ENCODE measurements around the gene HACD1.
"Not testable (repeated sequence)": the region's sequence is repeated elsewhere in the genome, so short reads cannot be mapped to it uniquely, and the experiment has no call there.

HACD1 gene

GRCh38 chr10:17605936-17606335 lies 11.2 kb downstream of the HACD1 start:
- H3K4me2 ChIP-seq = no peak overlapping the region
- no peak overlapping the region for H3K9ac ChIP-seq
- H2AFZ ChIP-seq (ENCODE audit: low read depth) = no peak overlapping the region
- H3K4me3 ChIP-seq (IDR thresholded peaks at IDR 0.05; ENCODE audit: insufficient read depth, low read depth, low read length) = no peak overlapping the region
- H3K79me2 ChIP-seq (ENCODE audit: insufficient read depth, low read depth) = no peaks in the 10 kb centered on the region
- H3K36me3 ChIP-seq (ENCODE audit: insufficient read depth) = no peaks in the 10 kb centered on the region
- no peak for TF ChIP-seq CTCF (conservative IDR thresholded peaks at IDR 0.05; ENCODE audit: low read depth, low read length)
- no peaks in the 10 kb centered on the region for H4K20me1 ChIP-seq (ENCODE audit: insufficient read depth)
- H3K4me1 ChIP-seq (ENCODE audit: low read depth, poor library complexity, severe bottlenecking) = no peaks in the 10 kb centered on the region
- H3K27ac ChIP-seq = no peak overlapping the region
- H3K27me3 ChIP-seq (ENCODE audit: insufficient read depth, low read depth) = no peaks in the 10 kb centered on the region

GRCh38 chr10:17599089-17599488 lies 18.1 kb downstream of the HACD1 start:
- Histone ChIP-seq H3K27me3 (ENCODE audit: insufficient read depth, low read depth) (no peaks in the 10 kb centered on the region), H2AFZ (ENCODE audit: low read depth) (no peak overlapping the region), H3K79me2 (ENCODE audit: insufficient read depth, low read depth) (no peaks in the 10 kb centered on the region), H3K36me3 (ENCODE audit: insufficient read depth) (no peaks in the 10 kb centered on the region), H4K20me1 (ENCODE audit: insufficient read depth) (no peaks in the 10 kb centered on the region), H3K27ac (no peak overlapping the region), H3K9ac (no peak overlapping the region), H3K4me3 (IDR thresholded peaks at IDR 0.05; ENCODE audit: insufficient read depth, low read depth, low read length) (no peak overlapping the region), H3K4me1 (ENCODE audit: low read depth, poor library complexity, severe bottlenecking) (no peaks in the 10 kb centered on the region), H3K4me2 (no peak overlapping the region)
- TF ChIP-seq CTCF (conservative IDR thresholded peaks at IDR 0.05; ENCODE audit: low read depth, low read length) = no peak

DNA sequence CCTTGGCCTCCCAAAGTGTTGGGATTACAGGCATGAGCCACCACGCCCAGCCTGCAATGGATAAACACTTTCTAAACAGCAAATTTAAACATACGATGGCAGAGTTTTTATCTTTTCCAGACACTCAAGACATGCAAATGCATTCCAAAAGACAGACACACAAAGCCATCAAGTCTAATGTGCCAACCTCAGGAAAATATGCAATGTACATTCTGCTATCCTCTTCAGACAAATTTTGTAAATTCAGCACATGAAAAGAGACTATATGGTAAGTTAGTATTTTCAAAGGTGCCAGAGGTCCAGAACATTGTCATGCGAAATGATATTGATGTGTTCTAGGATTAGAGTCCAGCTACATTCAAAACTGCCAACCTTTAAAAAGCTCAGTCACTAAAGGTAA lies 19.8 kb downstream of the HACD1 start:
- Histone ChIP-seq H3K36me3 (ENCODE audit: insufficient read depth) (no peaks in the 10 kb centered on the region), H4K20me1 (ENCODE audit: insufficient read depth) (no peaks in the 10 kb centered on the region), H3K4me1 (ENCODE audit: low read depth, poor library complexity, severe bottlenecking) (no peaks in the 10 kb centered on the region), H3K79me2 (ENCODE audit: insufficient read depth, low read depth) (no peaks in the 10 kb centered on the region), H3K4me2 (no peak overlapping the region), H3K27ac (no peak overlapping the region), H3K4me3 (IDR thresholded peaks at IDR 0.05; ENCODE audit: insufficient read depth, low read depth, low read length) (no peak overlapping the region), H2AFZ (ENCODE audit: low read depth) (no peak overlapping the region), H3K9ac (no peak overlapping the region), H3K27me3 (ENCODE audit: insufficient read depth, low read depth) (no peaks in the 10 kb centered on the region)
- no peak for TF ChIP-seq CTCF (conservative IDR thresholded peaks at IDR 0.05; ENCODE audit: low read depth, low read length)

GRCh38 chr10:17590969-17591645 lies 26.1 kb downstream of the HACD1 start:
- Histone ChIP-seq H3K79me2 (ENCODE audit: insufficient read depth, low read depth) (no peaks in the 10 kb centered on the region), H3K27me3 (ENCODE audit: insufficient read depth, low read depth) (no peaks in the 10 kb centered on the region), H3K9ac (no peak overlapping the region), H3K27ac (no peak overlapping the region), H3K4me3 (IDR thresholded peaks at IDR 0.05; ENCODE audit: insufficient read depth, low read depth, low read length) (no peak overlapping the region), H3K36me3 (ENCODE audit: insufficient read depth) (no peaks in the 10 kb centered on the region), H2AFZ (ENCODE audit: low read depth) (no peak overlapping the region), H3K4me2 (no peak overlapping the region), H3K4me1 (ENCODE audit: low read depth, poor library complexity, severe bottlenecking) (no peaks in the 10 kb centered on the region), H4K20me1 (ENCODE audit: insufficient read depth) (no peaks in the 10 kb centered on the region)
- TF ChIP-seq CTCF (conservative IDR thresholded peaks at IDR 0.05; ENCODE audit: low read depth, low read length) = no peak

DNA sequence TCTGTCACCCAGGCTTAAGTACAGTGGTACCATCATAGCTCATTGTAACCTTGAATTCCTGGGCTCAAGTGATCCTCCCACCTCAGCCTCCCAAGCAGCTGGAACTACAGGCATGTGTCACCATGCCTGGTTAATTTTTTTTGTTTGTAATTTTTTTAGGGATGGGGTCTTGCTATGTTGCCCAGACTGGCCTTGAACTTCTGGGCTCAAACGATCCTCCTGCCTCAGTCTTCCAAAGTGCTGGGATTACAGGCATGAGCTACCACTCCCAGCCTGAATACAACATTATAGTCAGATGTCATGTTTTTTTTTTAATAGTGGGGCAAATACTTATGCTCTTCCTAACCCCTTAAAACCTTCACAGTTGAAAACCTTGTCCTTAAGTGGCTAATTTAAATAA lies 27.9 kb downstream of the HACD1 start:
- not testable (repeated sequence) for H3K79me2 ChIP-seq (ENCODE audit: insufficient read depth, low read depth); H4K20me1 ChIP-seq (ENCODE audit: insufficient read depth); H3K4me2 ChIP-seq; H3K27me3 ChIP-seq (ENCODE audit: insufficient read depth, low read depth); H3K27ac ChIP-seq; H3K4me3 ChIP-seq (IDR thresholded peaks at IDR 0.05; ENCODE audit: insufficient read depth, low read depth, low read length); H3K36me3 ChIP-seq (ENCODE audit: insufficient read depth); H3K9ac ChIP-seq; H3K4me1 ChIP-seq (ENCODE audit: low read depth, poor library complexity, severe bottlenecking); H2AFZ ChIP-seq (ENCODE audit: low read depth)
